Measurements from ENCODE around the gene OR10S1.
"Not testable (repeated sequence)": the region's sequence is repeated elsewhere in the genome, so short reads cannot be mapped to it uniquely, and the experiment has no call there.

OR10S1 gene

GRCh38 chr11:123977731-123978347 lies at the start of gene OR10S1:
TSS of gene OR10S1 (minus strand) at chr11:123977781. CDS start at chr11:123977664, 117 bp downstream.
- DNase-seq: no peak

DNA sequence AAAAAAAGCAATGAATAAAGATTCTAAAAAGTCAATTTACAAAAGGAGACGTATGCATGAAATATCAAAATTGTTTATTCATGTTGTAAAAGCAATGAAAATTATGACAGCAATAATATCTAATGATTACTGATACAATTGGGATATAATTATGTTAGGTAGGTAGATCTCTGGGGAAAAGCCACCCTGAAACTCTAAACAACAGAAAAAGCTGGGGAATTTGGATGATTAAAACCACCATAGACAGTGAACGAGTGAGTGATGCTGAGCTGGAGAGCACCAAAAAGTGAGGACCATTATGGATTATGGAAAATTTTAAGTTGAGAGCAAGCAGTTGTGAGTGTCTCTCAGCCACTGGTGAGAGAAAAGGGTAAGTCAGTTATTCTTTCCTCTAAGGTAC lies 48.9 kb upstream of the OR10S1 start, which contains the start of gene OR10G8:
Gene OR10G8, plus strand, starts transcription at position 301 of the 400 bp plus-strand sequence. CDS start 2,825 bp downstream, outside the sequence.
- DNase-seq: no peak

DNA sequence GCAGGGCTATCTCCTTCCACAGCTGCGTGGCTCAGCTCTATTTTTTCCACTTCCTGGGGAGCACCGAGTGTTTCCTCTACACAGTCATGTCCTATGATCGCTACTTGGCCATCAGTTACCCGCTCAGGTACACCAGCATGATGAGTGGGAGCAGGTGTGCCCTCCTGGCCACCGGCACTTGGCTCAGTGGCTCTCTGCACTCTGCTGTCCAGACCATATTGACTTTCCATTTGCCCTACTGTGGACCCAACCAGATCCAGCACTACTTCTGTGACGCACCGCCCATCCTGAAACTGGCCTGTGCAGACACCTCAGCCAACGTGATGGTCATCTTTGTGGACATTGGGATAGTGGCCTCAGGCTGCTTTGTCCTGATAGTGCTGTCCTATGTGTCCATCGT lies 38.3 kb upstream of the OR10S1 start:
- DNase-seq: not testable (repeated sequence)

DNA sequence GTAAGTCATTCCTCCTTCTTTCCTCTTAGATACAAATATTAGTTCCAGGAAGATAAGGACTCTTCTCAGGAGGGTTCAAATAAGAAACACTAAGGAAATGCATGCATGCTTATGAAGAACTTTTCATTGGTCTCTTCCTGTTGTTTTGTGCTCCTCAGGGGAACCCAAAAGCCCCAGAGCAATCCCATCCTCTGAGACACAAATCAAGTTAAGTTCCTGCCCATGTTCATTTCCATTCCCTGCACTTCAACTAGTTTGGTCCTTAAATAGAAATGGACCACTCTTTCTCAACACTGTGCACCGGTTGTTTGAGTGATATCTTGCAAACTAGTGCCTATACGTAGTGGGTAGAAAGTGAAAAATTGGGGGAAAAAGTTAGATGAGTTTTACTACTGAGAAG lies 35.1 kb upstream of the OR10S1 start, which contains the start of gene OR10G4:
Gene OR10G4, plus strand, starts transcription at position 301 of the 400 bp plus-strand sequence. CDS start 2,578 bp downstream, outside the sequence.
- DNase-seq: no peak

DNA sequence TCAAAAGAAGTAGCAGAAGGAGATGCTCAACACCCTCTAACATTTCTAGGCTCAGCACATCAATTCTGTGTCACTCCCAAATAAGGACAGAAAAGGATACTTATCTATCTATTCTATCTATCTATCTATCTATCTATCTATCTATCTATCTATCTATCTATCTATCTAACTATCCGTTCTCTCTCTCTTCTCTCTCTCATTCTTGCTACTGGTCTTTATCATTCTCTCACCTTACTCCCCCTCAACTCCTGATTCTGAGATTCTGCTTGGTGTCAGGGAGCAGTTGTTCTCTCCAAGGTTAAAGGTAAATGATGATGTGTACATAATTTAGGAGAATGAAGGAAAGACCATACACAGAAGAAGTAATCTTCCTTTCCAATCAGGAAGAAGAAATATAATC lies 17.5 kb upstream of the OR10S1 start, which contains the start of gene OR10G6:
Gene OR10G6, minus strand, starts transcription at position 43 of the 400 bp plus-strand sequence. Its CDS starts 0 bp downstream, at position 43.
- no peak for DNase-seq

DNA sequence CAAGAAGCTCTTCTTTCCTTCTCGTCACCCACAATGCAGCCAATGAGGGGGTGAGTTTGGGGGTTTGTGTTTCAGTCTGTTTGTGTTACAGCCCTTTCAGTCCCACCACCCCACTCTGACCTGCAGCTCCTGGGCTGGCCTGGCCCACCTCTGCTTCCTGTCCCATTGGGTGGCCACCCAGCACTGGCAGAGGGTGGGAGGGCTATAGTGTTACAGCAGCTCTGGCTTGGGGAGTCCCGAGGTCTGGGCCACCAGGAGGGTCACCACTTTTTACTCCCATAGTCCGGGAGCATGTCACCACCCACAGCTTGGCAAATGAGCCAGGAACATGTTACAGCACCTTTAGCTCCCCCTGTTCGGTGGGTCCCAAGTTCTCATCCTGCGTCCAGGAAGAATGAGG lies 1.7 kb upstream of the OR10S1 start:
- no peak for DNase-seq

GRCh38 chr11:123976770-123977560 lies 616 bp downstream of the OR10S1 start:
- DNase-seq: no peak

GRCh38 chr11:123973816-123974215 lies 3.8 kb downstream of the OR10S1 start:
- no peak for DNase-seq

DNA sequence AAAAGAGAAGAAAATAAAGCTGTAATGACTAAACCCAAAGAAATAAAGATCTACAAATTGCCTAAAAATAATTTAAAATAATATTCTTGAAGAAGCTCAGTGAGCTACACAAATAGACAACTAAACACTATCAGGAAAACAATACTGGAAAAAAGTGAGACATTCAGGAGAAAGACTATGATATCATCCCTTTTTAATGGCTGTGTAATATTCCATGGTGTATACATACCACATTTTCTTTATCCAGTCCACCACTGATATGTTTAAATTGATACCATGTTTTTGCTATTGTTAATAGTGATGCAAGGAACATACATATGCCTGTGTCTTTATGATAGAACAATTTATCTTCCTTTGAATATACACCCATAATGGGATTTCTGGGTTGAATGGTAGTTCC lies 20.8 kb downstream of the OR10S1 start:
- no peak for DNase-seq

DNA sequence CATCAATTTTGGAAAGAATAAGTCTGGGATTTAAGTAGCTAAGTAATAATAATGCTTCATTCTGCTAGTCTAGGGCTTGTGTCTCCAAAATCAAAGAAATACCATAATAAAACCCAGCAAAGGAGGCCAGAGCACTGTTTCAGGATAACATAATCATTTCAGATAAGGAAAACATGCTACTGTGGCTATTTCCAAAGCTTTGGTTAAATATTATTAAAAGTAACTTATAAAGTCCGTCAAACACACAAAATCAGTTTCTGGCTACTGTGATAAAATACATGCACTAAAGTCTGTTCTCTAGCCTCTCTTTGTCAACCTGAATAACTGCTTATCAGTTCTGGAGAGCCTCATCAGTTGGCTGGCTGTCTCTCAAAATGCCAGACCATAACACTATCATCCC lies 32.4 kb downstream of the OR10S1 start:
- no peak for DNase-seq

GRCh38 chr11:123943738-123944137 lies 33.8 kb downstream of the OR10S1 start, which contains the start of gene OR6T1:
TSS of gene OR6T1 (minus strand) at chr11:123943838. CDS start at chr11:123943838, 0 bp downstream.
- DNase-seq: no peak

DNA sequence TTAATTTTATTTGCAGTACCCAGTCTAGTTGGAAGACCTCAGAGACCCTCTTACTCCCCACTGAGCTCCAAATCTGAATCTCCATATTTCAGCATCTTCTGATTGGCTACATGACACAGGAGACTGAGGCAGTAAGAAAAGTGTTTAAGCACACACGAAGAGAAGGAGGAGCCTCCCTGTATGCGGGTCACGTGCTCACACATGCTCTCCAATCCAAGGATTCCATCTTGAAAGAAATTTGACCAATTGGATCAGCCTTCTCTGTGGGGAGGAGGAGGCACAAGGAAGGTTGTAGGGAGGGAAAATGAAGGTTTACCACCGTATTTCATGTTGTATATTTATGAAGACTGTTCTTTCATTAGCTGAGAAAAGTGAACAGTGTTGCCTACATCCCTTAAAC lies 35.2 kb downstream of the OR10S1 start:
- no peak for DNase-seq

DNA sequence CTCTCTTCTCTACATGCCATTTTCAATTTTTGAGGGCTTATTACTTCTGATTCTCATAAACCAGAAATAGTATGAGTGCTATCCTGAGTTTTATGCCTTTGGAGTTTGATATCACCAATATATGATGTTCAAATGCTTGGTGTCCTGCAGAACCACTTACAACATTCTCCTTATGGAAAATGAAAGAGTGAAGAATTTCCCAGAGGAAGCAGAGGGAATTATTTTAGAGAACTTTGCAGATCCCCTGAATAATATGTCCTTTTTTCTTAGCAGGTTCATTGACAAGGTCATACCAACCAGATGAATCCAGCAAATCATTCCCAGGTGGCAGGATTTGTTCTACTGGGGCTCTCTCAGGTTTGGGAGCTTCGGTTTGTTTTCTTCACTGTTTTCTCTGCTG lies 38.3 kb downstream of the OR10S1 start, which contains the start of gene OR4D5:
Gene OR4D5, plus strand, starts transcription at position 301 of the 400 bp plus-strand sequence. Its CDS starts 0 bp downstream, at position 301.
- DNase-seq: no peak

Measured in NCI-H1105 (cell line).